Measurements from ENCODE around the gene CSRNP3.

CSRNP3 gene

DNA sequence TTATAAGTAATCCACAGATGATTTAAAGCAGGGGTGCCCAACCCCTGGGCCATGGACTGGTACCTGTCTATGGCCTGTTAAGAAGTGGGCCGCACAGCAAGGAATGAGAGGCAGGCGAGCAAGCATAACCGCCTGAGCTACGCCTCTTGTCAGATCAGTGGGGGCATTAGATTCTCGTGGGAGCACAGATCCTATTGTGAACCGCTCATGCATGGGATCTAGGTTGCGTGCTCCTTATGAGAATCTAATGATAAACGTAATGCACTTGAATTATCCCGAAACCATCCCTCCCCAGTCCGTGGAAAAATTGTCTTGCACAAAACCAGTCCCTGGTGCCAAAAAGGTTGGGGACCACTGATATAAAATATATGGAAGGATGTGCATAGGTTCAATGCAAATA is 153.7 kb downstream of the CSRNP3 start (continued):
- TF ChIP-seq, protein P1, sequence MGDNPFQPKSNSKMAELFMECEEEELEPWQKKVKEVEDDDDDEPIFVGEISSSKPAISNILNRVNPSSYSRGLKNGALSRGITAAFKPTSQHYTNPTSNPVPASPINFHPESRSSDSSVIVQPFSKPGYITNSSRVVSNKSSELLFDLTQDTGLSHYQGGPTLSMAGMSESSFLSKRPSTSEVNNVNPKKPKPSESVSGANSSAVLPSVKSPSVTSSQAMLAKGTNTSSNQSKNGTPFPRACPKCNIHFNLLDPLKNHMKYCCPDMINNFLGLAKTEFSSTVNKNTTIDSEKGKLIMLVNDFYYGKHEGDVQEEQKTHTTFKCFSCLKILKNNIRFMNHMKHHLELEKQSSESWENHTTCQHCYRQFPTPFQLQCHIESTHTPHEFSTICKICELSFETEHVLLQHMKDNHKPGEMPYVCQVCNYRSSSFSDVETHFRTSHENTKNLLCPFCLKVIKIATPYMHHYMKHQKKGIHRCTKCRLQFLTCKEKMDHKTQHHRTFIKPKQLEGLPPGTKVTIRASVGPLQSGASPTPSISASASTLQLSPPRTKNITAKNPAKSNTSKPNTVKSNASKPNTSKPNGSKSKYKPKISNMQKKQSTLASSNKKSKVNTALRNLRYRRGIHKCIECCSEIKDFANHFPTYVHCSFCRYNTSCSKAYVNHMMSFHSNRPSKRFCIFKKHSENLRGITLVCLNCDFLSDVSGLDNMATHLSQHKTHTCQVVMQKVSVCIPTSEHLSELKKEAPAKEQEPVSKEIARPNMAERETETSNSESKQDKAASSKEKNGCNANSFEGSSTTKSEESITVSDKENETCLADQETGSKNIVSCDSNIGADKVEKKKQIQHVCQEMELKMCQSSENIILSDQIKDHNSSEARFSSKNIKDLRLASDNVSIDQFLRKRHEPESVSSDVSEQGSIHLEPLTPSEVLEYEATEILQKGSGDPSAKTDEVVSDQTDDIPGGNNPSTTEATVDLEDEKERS (tag by site-specific recombination; IDR thresholded peaks at IDR 0.05): no peak
- no peak for TF ChIP-seq ZBTB8A (tag by site-specific recombination; IDR thresholded peaks at IDR 0.05)

- Histone ChIP-seq H3K36me3 (ENCODE audit: control insufficient read depth in 2 of 2, insufficient read depth in 1 of 2, low read length in 2 of 2) (no peaks in the 10 kb centered on the region), H3K9me3 (ENCODE audit: control insufficient read depth, insufficient read depth, low read depth, low read length) (no peaks in the 10 kb centered on the region), H3K4me3 (ENCODE audit: low read depth, low read length) (no peak overlapping the region), H3K27ac (ENCODE audit: extremely low read depth, low read depth, low read length) (no peak overlapping the region), H3K4me1 (ENCODE audit: control insufficient read depth, insufficient read depth, low read length) (peaks cover 10% of the 10 kb centered on the region; the same call in 1 of the 2 replicates)
- TF ChIP-seq RBAK (tag by site-specific recombination; IDR thresholded peaks at IDR 0.05): no peak
- no peak for TF ChIP-seq ZNF112 (tag by site-specific recombination; IDR thresholded peaks at IDR 0.05)
- TF ChIP-seq ZSCAN23 (tag by site-specific recombination; IDR thresholded peaks at IDR 0.05): no peak
- no peak for TF ChIP-seq ZNF488 (tag by site-specific recombination; IDR thresholded peaks at IDR 0.05)
- no peak for TF ChIP-seq ZXDB (tag by site-specific recombination; IDR thresholded peaks at IDR 0.05)
- no peak for TF ChIP-seq YY2 (tag by site-specific recombination; IDR thresholded peaks at IDR 0.05)
- no peak for TF ChIP-seq WT1 (tag by site-specific recombination; IDR thresholded peaks at IDR 0.05)
- TF ChIP-seq ZNF174 (tag by site-specific recombination; IDR thresholded peaks at IDR 0.05): no peak
- no peak for TF ChIP-seq MYNN (tag by site-specific recombination; IDR thresholded peaks at IDR 0.05; ENCODE audit: borderline replicate concordance)
- TF ChIP-seq ZNF239 (tag by site-specific recombination; IDR thresholded peaks at IDR 0.05): no peak
- TF ChIP-seq ZNF670 (tag by site-specific recombination; IDR thresholded peaks at IDR 0.05; ENCODE audit: low read depth): no peak
- TF ChIP-seq ZNF221 (tag by site-specific recombination; IDR thresholded peaks at IDR 0.05; ENCODE audit: borderline replicate concordance): no peak
- ChIA-PET CTCF (interaction anchor here (0.6 kb wide), 1 partner anchor 800 kb away, joined by 3 read pairs; no protein-coding TSS in a partner anchor), POLR2A (no interaction called here)
These were observed 154.4 kb downstream of the CSRNP3 start for GRCh38 chr2:165623783-165624469.

DNA sequence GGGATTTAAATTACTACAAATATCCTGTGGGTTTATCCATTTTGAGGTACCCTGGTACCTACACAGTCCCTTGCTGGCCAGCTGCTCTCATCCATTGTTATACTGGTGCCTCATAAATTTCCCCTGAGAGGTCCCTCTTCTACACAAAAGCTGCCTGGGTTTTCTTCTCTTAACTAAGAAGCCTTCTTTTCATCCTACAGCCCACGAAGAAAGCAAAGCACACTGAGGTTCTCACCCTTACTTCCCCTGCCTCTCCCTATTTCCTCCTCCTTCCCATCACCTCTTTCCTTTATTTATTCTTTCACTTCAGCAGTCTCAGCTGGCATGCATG is 154.9 kb downstream of the CSRNP3 start:
- POLR2A ChIA-PET: no interaction called here
- TF ChIP-seq ZNF133 (tag by site-specific recombination; IDR thresholded peaks at IDR 0.05): no peak
- no peak for TF ChIP-seq OSR2 (tag by site-specific recombination; IDR thresholded peaks at IDR 0.05)
- no peak for TF ChIP-seq MZF1 (tag by site-specific recombination; IDR thresholded peaks at IDR 0.05; ENCODE audit: borderline replicate concordance)
- TF ChIP-seq ZNF621 (tag by site-specific recombination; IDR thresholded peaks at IDR 0.05): no peak
- no peak for TF ChIP-seq PATZ1 (tag by site-specific recombination; IDR thresholded peaks at IDR 0.05)
- TF ChIP-seq EGR2 (tag by site-specific recombination; IDR thresholded peaks at IDR 0.05; ENCODE audit: low read depth): no peak
- no peak for TF ChIP-seq ZNF658 (tag by site-specific recombination; IDR thresholded peaks at IDR 0.05)
- TF ChIP-seq ZNF654 (tag by site-specific recombination; IDR thresholded peaks at IDR 0.05; ENCODE audit: low read depth): no peak
- TF ChIP-seq AEBP2 (tag by site-specific recombination; IDR thresholded peaks at IDR 0.05; ENCODE audit: borderline replicate concordance): no peak
- TF ChIP-seq ZNF2 (tag by site-specific recombination; IDR thresholded peaks at IDR 0.05): no peak
- no peak for TF ChIP-seq ZNF558 (tag by site-specific recombination; IDR thresholded peaks at IDR 0.05)
- TF ChIP-seq, protein P2, sequence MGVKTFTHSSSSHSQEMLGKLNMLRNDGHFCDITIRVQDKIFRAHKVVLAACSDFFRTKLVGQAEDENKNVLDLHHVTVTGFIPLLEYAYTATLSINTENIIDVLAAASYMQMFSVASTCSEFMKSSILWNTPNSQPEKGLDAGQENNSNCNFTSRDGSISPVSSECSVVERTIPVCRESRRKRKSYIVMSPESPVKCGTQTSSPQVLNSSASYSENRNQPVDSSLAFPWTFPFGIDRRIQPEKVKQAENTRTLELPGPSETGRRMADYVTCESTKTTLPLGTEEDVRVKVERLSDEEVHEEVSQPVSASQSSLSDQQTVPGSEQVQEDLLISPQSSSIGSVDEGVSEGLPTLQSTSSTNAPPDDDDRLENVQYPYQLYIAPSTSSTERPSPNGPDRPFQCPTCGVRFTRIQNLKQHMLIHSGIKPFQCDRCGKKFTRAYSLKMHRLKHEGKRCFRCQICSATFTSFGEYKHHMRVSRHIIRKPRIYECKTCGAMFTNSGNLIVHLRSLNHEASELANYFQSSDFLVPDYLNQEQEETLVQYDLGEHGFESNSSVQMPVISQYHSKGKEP (tag by site-specific recombination; IDR thresholded peaks at IDR 0.05): no peak
- TF ChIP-seq ZNF174 (tag by site-specific recombination; IDR thresholded peaks at IDR 0.05): no peak

More for the DNA sequence above, 154.9 kb downstream of the CSRNP3 start:
- Histone ChIP-seq H3K9me3 (ENCODE audit: control insufficient read depth, insufficient read depth, low read depth, low read length) (no peaks in the 10 kb centered on the region), H3K27ac (ENCODE audit: extremely low read depth, low read depth, low read length) (no peak overlapping the region), H3K36me3 (ENCODE audit: control insufficient read depth in 2 of 2, insufficient read depth in 1 of 2, low read length in 2 of 2) (no peaks in the 10 kb centered on the region), H3K4me1 (ENCODE audit: control insufficient read depth, insufficient read depth, low read length) (peaks cover 10% of the 10 kb centered on the region; the same call in 1 of the 2 replicates), H3K4me3 (ENCODE audit: low read depth, low read length) (no peak overlapping the region)
- CTCF ChIA-PET: no interaction called here
